ENCODE results near the gene OSGEP.

DNA sequence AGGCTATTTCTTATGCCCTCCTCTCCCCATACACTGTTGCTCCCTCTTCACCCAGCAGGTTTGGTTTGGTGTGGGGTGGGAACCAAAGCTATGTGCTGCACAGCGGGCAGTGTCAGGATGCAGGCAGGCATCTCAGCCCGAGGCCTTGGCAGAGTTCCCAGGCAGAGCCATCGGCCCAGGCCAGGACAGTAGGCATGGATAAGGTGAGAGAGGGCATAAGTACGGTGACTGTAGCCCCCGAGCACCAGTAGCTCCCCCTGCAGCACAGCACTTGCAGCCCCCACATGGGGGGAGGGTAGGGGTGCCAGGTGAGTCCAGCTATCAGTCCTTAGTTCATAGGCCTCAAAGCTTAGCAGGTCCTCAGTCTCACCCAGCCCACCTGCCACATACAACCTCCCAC is 25.8 kb downstream of the OSGEP start:
- TF ChIP-seq, protein P1, sequence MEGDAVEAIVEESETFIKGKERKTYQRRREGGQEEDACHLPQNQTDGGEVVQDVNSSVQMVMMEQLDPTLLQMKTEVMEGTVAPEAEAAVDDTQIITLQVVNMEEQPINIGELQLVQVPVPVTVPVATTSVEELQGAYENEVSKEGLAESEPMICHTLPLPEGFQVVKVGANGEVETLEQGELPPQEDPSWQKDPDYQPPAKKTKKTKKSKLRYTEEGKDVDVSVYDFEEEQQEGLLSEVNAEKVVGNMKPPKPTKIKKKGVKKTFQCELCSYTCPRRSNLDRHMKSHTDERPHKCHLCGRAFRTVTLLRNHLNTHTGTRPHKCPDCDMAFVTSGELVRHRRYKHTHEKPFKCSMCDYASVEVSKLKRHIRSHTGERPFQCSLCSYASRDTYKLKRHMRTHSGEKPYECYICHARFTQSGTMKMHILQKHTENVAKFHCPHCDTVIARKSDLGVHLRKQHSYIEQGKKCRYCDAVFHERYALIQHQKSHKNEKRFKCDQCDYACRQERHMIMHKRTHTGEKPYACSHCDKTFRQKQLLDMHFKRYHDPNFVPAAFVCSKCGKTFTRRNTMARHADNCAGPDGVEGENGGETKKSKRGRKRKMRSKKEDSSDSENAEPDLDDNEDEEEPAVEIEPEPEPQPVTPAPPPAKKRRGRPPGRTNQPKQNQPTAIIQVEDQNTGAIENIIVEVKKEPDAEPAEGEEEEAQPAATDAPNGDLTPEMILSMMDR (IDR thresholded peaks at IDR 0.05; ENCODE audit: low read depth, low read length): no peak
- TF ChIP-seq EZH2phosphoT487 (IDR thresholded peaks at IDR 0.05; ENCODE audit: low read depth): no peak
